Stimulated activated CD4-positive, alpha-beta T cell treated with anti-CD3 and anti-CD28 coated beads, Interleukin-4, amount 100 ng/mL, for 1 hour (primary cell): ENCODE data around the gene BTC.
"Not testable (repeated sequence)": the region's sequence is repeated elsewhere in the genome, so short reads cannot be mapped to it uniquely, and the experiment has no call there.

Experiments
- DNase-seq: peaks from one replicate; pipeline ENCODE4 v3.0.0-alpha.2; 2020

The BTC gene

GRCh38 chr4:74794382-74795010 is at the start of gene BTC:
BTC (minus strand) TSS chr4:74794523; CDS start chr4:74794325, 198 bp downstream.
- no peak for DNase-seq

- DNase-seq = no peak
Observed at GRCh38 chr4:74840936-74841509, 46.7 kb upstream of the BTC start.

GRCh38 chr4:74838746-74839370 is 44.5 kb upstream of the BTC start:
- DNase-seq = no peak

- DNase-seq = no peak
Observed at GRCh38 chr4:74830928-74831327, 36.6 kb upstream of the BTC start.

GRCh38 chr4:74823194-74823593 is 28.9 kb upstream of the BTC start:
- DNase-seq = no peak

- no peak for DNase-seq
Observed at GRCh38 chr4:74822603-74823002, 28.3 kb upstream of the BTC start.

- DNase-seq = no peak
Observed at GRCh38 chr4:74821541-74821940, 27.2 kb upstream of the BTC start.

GRCh38 chr4:74814052-74814451 is 19.7 kb upstream of the BTC start:
- no peak for DNase-seq

- not testable (repeated sequence) for DNase-seq
Observed at GRCh38 chr4:74812056-74812455, 17.7 kb upstream of the BTC start.

- no peak for DNase-seq
Observed at GRCh38 chr4:74805601-74806000, 11.3 kb upstream of the BTC start.

- no peak for DNase-seq
Observed at GRCh38 chr4:74800310-74800709, 6.0 kb upstream of the BTC start.

GRCh38 chr4:74796631-74797030 is 2.3 kb upstream of the BTC start:
- no peak for DNase-seq

GRCh38 chr4:74793757-74794381 is 454 bp downstream of the BTC start:
- DNase-seq = no peak

- no peak for DNase-seq
Observed at GRCh38 chr4:74790652-74791051, 3.7 kb downstream of the BTC start.

- no peak for DNase-seq
Observed at GRCh38 chr4:74789518-74789917, 4.8 kb downstream of the BTC start.

- no peak for DNase-seq
Observed at GRCh38 chr4:74777531-74777930, 16.8 kb downstream of the BTC start.

GRCh38 chr4:74772783-74773182 is 21.5 kb downstream of the BTC start:
- no peak for DNase-seq

- DNase-seq = no peak
Observed at GRCh38 chr4:74772106-74772505, 22.2 kb downstream of the BTC start.

- DNase-seq = no peak
Observed at GRCh38 chr4:74770226-74770910, 24.0 kb downstream of the BTC start.

- no peak for DNase-seq
Observed at GRCh38 chr4:74768857-74769525, 25.3 kb downstream of the BTC start.

- DNase-seq = no peak
Observed at GRCh38 chr4:74764119-74764518, 30.2 kb downstream of the BTC start.

GRCh38 chr4:74758551-74759145 is 35.7 kb downstream of the BTC start:
- no peak for DNase-seq

- no peak for DNase-seq
Observed at GRCh38 chr4:74757136-74757535, 37.2 kb downstream of the BTC start.
